Measurements from ENCODE around the gene ZNF491.
"Not testable (repeated sequence)": the region's sequence is repeated elsewhere in the genome, so short reads cannot be mapped to it uniquely, and the experiment has no call there.

Gene ZNF491

DNA sequence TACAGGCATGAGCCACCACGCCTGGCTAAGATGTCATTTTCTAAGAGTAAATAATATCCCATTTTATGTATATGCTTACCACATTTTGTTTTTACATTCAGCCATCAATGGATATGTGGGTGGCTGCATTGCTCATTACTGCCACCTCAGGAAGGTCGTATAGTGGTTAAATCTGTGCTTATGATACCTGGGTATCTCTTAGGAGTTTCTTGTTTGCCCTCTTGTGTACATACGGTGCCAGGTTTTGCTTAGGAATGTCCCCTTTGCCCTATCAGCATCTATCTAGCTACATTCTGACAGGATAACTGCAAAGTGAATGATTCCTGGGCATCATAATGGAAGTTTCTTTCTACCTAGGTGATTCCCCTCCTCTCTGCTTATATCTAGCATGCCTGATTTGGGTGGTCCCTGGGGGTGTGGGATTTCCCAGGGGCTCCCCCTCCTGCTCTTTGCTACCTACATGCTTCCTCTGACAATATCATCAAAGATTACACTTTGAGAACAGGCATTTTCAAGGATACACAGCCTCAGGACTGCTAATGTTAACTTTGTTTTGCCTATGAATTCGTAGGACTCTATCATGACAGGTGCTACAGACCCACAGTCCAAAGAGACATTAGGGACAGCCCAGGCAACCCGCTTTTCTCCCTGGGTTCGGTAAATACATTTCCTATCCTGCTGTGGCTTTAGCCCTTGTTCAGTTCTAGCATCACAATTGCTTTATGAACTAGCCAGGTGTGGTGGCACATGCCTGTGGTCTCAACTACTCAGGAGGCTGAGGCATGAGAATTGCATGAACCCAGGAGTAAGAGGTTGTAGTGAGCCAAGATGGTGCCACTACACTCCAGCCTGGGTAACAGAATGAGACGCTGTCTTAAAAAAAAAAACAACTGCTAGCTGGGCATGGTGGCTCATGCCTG lies 30.9 kb downstream of the ZNF491 start:
- DNase-seq, H3K27ac Mint-ChIP-seq, H3K27me3 Mint-ChIP-seq, H3K4me1 Mint-ChIP-seq, H3K4me3 Mint-ChIP-seq, CTCF ChIA-PET: not testable (repeated sequence)
- H3K9me3 Mint-ChIP-seq: peaks cover 74% of the 10 kb centered on the region
- H3K36me3 Mint-ChIP-seq: peaks cover 78% of the 10 kb centered on the region

DNA sequence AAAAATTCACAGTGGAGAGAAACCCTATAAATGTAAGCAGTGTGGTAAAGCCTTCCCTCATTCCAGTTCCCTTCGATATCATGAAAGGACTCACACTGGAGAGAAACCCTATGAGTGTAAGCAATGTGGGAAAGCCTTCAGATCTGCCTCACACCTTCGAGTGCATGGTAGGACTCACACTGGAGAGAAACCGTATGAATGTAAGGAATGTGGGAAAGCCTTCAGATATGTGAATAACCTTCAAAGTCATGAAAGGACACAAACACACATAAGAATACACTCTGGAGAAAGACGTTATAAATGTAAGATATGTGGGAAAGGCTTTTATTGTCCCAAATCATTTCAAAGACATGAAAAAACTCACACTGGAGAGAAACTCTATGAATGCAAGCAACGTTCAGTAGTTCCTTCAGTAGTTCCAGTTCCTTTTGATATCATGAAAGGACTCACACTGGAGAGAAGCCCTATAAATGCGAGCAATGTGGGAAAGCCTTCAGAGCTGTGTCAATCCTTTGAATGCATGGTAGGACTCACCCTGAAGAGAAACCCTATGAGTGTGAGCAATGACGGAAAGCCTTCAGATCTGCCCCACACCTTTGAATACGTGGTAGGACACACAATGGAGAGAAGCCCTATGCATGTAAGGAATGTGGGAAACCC lies 34.1 kb downstream of the ZNF491 start:
- Mint-ChIP-seq H3K36me3 (peaks cover 71% of the 10 kb centered on the region), H3K27me3 (no peaks in the 10 kb centered on the region), H3K27ac (no peak overlapping the region), H3K9me3 (peaks cover 75% of the 10 kb centered on the region), H3K4me3 (no peak overlapping the region), H3K4me1 (no peaks in the 10 kb centered on the region)
- CTCF ChIA-PET: no interaction called here
- DNase-seq: no peak

DNA sequence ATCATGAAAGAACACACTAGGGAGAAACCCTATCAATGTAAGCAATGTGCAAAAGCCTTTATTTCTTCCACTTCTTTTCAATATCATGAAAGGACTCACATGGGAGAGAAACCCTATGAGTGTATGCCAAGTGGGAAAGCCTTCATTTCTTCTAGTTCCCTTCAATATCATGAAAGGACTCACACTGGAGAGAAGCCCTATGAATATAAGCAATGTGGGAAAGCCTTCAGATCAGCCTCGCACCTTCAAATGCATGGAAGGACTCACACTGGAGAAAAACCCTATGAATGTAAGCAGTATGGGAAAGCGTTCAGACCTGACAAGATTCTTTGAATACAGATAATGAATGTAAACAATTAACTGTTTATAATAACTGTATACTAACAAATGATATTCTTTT lies 35.2 kb downstream of the ZNF491 start:
- CTCF ChIA-PET: no interaction called here

DNA sequence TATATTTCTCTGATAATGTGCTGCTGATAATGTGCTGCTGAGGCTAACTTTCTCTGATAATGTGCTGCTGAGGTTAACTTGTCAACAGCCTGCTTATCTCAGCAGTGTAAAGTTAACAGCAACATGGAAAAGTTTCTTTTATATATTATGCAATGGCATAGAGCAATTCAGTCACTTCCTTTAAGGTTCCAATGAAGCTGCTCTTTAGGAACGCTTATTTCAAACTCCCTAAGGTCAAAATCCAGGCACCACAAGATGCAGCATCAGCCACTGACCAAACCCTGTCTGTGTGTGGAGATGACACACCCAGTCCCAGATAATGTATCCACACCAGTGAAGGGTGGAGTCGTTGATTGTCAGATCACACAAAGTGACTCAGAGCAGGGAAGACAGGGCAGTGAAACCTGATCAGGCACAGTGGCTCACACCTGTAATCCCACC lies 37.3 kb downstream of the ZNF491 start:
- H3K9me3 Mint-ChIP-seq: peaks cover 66% of the 10 kb centered on the region
- H3K4me1 Mint-ChIP-seq, H3K27me3 Mint-ChIP-seq, H3K4me3 Mint-ChIP-seq, H3K27ac Mint-ChIP-seq, DNase-seq, CTCF ChIA-PET: not testable (repeated sequence)
- H3K36me3 Mint-ChIP-seq: peaks cover 39% of the 10 kb centered on the region

More for the DNA sequence above, 35.2 kb downstream of the ZNF491 start:
- DNase-seq: no peak
- Mint-ChIP-seq H3K4me3 (no peak overlapping the region), H3K36me3 (peaks cover 59% of the 10 kb centered on the region), H3K9me3 (peaks cover 68% of the 10 kb centered on the region), H3K4me1 (no peaks in the 10 kb centered on the region), H3K27ac (no peak overlapping the region), H3K27me3 (no peaks in the 10 kb centered on the region)

DNA sequence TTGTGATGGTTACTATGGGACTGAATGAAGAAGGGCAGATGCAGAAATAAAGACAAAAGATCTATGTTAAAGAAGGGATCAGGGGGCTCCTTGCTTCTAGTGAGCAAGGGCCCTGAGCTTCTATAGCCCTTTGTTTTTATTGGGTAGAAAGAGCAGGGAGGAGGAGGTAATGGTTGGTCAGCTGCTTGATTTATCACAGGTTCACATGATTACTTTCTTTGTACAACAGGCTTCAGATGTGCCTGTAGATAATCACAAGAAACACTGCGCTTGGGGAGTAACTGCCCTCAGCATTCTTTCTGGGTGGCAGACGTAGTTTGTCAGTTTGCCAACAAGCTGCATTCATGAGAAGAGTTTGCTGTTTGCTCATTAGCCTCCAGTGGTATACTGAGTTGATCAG lies 45.4 kb downstream of the ZNF491 start:
- DNase-seq: no peak
- H3K27ac Mint-ChIP-seq: no peak overlapping the region
- CTCF ChIA-PET: no interaction called here
- H3K9me3 Mint-ChIP-seq: peaks cover 42% of the 10 kb centered on the region
- H3K4me3 Mint-ChIP-seq: no peak overlapping the region
- H3K4me1 Mint-ChIP-seq: peaks cover 10% of the 10 kb centered on the region
- H3K36me3 Mint-ChIP-seq: peaks cover 8% of the 10 kb centered on the region
- peaks cover 3% of the 10 kb centered on the region for H3K27me3 Mint-ChIP-seq

DNA sequence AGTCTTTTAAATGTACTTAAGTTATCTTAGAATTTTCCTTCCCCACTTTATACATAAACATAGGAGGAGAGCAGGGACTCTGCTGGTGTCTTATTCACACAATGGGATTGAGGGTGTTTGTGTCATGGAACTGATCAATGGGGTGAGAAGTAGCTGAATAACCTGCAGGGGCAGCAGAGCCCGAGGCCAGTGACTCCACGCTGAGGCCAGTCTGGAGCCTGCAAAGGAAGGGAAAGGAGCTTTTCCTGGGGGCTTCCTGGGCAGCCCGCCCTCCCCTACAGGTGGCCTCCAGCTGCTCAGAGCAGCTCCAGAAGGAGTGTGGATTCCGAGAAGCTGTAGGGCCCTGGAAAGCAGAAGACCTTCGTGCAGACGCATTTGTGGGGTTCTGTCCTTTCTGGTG lies 49.3 kb downstream of the ZNF491 start:
- H3K4me1 Mint-ChIP-seq: peaks cover 21% of the 10 kb centered on the region
- H3K36me3 Mint-ChIP-seq: peaks cover 26% of the 10 kb centered on the region
- not testable (repeated sequence) for H3K4me3 Mint-ChIP-seq, H3K27ac Mint-ChIP-seq, H3K27me3 Mint-ChIP-seq, DNase-seq
- CTCF ChIA-PET: interaction anchor here (0.9 kb wide), 1 partner anchor 78 kb away, joined by 3 read pairs; no protein-coding TSS in a partner anchor
- peaks cover 28% of the 10 kb centered on the region for H3K9me3 Mint-ChIP-seq

DNA sequence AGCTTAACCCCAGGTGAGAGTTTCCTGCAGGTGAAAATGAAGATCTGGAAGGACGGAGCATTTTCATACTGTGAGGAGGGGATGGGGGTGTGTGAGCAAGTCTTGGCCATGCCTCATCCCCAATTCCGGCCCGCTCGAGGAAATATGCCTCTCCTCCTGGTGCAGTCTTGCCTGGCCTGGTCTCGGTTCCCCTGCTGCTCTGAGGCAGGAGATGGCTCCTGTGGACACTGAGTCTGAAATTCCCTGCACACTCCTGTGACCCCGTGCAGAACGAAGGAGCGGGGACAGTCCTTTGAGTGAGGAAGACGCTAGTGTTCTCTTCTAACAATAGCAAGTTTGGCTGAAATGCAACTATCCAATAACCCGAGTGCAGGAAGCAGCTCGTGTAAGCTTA lies 49.9 kb downstream of the ZNF491 start:
- Mint-ChIP-seq H3K36me3 (peaks cover 26% of the 10 kb centered on the region), H3K9me3 (peaks cover 27% of the 10 kb centered on the region), H3K27ac (peak overlapping the region; percentile 88), H3K27me3 (peaks cover 3% of the 10 kb centered on the region), H3K4me1 (peaks cover 21% of the 10 kb centered on the region), H3K4me3 (peak overlapping the region; percentile 82)
- DNase-seq: no peak
- CTCF ChIA-PET: interaction anchor here (0.9 kb wide), 1 partner anchor 79 kb away, joined by 3 read pairs; no protein-coding TSS in a partner anchor

DNA sequence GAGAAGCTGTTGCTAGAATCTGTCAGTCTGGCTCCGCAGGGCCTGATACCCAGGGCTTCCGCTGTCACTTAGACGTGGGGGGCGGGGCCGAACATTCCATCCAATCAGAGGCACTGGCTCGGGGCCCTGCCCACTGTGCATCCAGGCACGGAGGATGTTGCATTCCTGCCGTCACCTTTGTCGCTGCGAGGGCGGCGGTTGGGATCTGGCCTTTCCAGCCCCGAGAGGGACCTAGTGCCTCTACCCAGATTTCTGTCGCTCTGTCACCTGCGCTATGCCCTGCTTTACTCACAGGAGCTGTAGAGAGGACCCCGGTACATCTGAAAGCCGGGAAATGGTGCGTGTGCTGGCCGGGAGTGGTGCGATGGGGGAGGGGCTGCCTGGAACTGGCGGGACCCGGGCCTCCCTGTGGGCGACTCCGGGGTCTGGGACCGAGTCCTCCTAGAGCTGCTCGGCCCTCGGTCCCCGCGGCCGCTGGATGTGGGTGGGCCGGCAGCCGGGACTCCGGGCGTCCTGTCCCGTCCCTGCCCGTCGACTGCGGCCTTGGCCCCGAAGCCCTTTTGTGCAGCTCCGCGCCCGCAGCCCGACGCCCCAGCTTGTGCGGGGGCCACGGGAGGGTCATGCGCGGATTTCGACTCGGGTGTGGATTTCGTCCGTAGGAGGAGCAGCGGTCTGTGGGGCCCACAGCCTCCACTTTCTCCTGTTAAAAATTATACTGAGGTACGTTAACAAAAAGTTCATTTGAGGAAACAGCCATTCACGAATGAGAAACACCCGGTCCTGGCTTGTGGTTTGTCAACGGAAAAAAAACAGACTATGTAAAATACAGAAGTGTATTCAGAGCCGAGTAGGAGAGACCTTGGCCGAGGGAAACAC lies 50.5 kb downstream of the ZNF491 start, which contains the start of gene ZNF439:
Gene ZNF439, plus strand, starts transcription at position 133 of the 876 bp plus-strand sequence. Its CDS starts 142 bp downstream, at position 275.
- Mint-ChIP-seq H3K27ac (peak within 1 kb of the TSS; percentile 88), H3K9me3 (peaks cover 29% of the 10 kb centered on the region), H3K27me3 (peaks cover 3% of the 10 kb centered on the region), H3K4me3 (peak within 1 kb of the TSS; percentile 82), H3K4me1 (peaks cover 21% of the 10 kb centered on the region), H3K36me3 (peaks cover 29% of the 10 kb centered on the region)
- peak; percentile 93 for DNase-seq
- CTCF ChIA-PET: interaction anchor here (0.9 kb wide), 1 partner anchor 80 kb away, joined by 3 read pairs; no protein-coding TSS in a partner anchor

DNA sequence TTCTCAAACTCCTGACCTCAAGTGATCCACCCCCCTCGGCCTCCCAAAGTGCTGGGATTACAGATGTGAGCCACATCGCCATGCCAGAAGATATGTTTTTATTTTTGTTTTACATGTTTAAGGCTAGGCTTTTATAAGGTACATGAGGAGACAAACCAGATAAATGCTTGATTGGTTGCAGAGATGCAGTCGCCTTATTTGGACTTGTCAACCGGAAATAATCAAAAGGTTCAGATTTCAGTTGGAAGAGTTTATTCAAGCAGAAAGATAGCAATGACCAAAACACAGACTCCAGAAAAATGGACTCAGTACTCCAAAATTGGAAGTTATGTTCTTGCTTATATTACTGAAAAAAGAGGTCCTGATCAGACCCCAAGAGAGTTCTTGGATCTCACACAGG lies 52.0 kb downstream of the ZNF491 start:
- DNase-seq, H3K27me3 Mint-ChIP-seq, H3K27ac Mint-ChIP-seq, H3K4me3 Mint-ChIP-seq, CTCF ChIA-PET: not testable (repeated sequence)
- Mint-ChIP-seq H3K36me3 (peaks cover 39% of the 10 kb centered on the region), H3K4me1 (peaks cover 21% of the 10 kb centered on the region), H3K9me3 (peaks cover 33% of the 10 kb centered on the region)

DNA sequence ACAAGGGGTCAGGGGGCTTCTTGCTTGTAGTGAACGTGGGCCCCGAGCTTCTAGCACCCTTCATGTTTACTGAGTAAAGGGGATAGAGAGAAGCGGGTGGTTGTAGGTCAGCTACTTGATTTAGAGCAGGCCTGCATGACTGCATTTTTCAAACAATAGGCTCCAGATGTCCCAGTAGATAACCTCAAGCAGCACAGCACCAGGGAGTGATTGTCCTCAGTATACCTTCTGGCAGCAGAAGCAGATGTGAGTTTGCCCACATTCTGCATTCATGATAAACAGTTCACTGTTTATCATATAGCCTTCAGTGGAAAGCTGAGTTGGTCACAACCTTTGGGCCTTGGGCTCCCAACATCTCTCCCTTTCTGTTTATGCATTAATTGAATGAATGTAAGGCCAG lies 55.0 kb downstream of the ZNF491 start:
- H3K27me3 Mint-ChIP-seq: no peaks in the 10 kb centered on the region
- peaks cover 53% of the 10 kb centered on the region for H3K9me3 Mint-ChIP-seq
- peaks cover 46% of the 10 kb centered on the region for H3K36me3 Mint-ChIP-seq
- H3K4me3 Mint-ChIP-seq: no peak overlapping the region
- no peak overlapping the region for H3K27ac Mint-ChIP-seq
- DNase-seq: no peak
- H3K4me1 Mint-ChIP-seq: peaks cover 15% of the 10 kb centered on the region
- CTCF ChIA-PET: no interaction called here

DNA sequence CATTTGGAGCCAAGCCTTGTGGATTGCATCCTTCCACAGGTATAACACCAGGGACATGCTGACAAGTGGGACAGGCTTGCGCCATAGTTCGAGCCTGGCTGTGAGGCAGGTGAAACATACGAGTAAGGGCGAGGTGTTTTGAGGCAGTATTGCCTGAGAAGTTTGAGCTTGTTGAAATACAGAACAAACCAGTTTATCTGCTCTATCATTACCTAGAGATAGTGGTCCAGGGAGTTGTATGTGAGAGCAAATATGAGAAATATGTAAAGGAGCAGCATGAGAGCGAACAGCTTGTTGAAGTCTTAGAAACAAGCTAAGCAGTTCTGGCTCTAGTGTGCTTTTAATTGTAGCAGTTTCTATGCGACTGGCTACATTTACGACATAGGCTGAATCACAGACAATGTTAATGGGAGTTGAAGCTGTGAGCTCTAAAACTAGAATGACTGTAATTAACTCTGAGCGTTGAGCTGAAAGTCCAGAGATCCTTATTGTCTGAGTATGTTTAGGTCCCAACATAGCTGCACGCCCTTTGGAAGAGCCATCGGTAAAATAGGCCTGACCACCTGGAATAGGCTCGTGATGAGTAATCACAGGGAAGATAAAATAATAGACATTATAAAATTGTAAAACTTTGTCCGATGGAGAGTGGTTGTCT lies 58.4 kb downstream of the ZNF491 start:
- DNase-seq: no peak
- Mint-ChIP-seq H3K9me3 (peaks cover 75% of the 10 kb centered on the region), H3K27me3 (no peaks in the 10 kb centered on the region), H3K27ac (no peak overlapping the region), H3K36me3 (peaks cover 27% of the 10 kb centered on the region), H3K4me1 (no peaks in the 10 kb centered on the region), H3K4me3 (no peak overlapping the region)
- CTCF ChIA-PET: no interaction called here
